T-helper 1 cell treated with Interleukin-12 subunit alpha and Interleukin-12 subunit beta and Interleukin-4 antibody, amounts not matched to agents 30 ng/mL and 1 ng/mL, for 36 hours (primary cell): ENCODE results near the gene NUDT22. TPM values are rescaled to one million over a fixed set of nuclear protein-coding genes. Genes with fewer than 3 reads are reported as not detected.

Source experiments
- intact Hi-C: fragments of 100-400 bp; cut with micrococcal nuclease; formaldehyde crosslinking; loops from one replicate; pipeline ENCODE4 v1.15.1; 2024
- total RNA-seq: library from RNA; stranded (reverse); gene quantifications from 2 replicates; pipeline ENCODE4 v1.2.3, GENCODE V29; 2022

Gene NUDT22
- total RNA-seq, 1 donor from 2014 or later = 81.5 TPM

DNA sequence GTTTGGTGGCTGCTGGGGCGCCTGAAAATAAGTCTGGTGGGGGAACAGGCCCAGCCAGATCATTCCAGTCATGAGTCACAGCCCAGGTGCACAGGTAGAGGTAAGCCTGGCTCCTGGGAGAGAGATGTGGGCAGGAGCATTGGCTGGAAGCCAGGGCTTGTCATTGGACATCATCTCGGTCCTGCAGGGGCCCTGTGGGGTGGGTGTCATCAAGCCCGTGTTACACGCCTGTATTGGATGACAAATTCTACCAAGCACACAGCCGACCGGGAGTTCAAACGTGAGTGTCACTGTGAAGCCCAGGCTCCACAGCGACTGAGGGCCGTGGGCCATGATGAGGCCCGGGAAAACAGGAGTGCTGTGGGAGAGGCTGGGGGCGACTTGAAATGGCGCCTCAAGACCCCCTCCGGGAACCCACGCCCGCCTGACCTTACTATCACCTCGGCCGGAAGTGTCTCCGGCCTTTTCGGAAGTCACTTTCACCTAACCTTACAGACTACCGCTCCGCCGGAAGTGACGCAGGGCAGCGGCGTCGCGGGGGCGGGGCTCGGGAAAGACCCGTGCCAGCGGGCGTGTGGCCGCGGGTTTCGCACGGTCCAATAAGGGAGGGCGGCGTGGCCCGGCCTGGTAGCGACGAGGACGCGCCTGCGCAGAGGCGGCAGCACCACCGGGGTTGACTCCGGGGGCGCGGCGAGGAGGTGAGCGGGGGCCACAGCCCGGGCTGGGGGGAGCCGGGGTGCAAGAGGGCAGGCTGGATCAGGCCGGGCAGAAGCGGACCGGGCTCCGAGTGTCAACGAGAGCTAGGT, 14.6 kb downstream of the NUDT22 start, which contains the start of gene FKBP2:
TSS of gene FKBP2 (plus strand) at position 661 of the 806 bp plus-strand sequence. CDS start 1,293 bp downstream, outside the sequence.
- intact Hi-C loops = loop anchor here (1.0 to 2.0 kb wide), 9 partner anchors 10 to 100 kb away; partner anchors contain the start of genes CCDC88B, DNAJC4, ESRRA and GPR137

GRCh38 chr11:64241241-64241490, 15.1 kb downstream of the NUDT22 start:
- intact Hi-C loops = loop anchor here (1.0 to 2.0 kb wide), 8 partner anchors 11 to 100 kb away; partner anchors contain the start of genes CCDC88B, DNAJC4, ESRRA and GPR137

DNA sequence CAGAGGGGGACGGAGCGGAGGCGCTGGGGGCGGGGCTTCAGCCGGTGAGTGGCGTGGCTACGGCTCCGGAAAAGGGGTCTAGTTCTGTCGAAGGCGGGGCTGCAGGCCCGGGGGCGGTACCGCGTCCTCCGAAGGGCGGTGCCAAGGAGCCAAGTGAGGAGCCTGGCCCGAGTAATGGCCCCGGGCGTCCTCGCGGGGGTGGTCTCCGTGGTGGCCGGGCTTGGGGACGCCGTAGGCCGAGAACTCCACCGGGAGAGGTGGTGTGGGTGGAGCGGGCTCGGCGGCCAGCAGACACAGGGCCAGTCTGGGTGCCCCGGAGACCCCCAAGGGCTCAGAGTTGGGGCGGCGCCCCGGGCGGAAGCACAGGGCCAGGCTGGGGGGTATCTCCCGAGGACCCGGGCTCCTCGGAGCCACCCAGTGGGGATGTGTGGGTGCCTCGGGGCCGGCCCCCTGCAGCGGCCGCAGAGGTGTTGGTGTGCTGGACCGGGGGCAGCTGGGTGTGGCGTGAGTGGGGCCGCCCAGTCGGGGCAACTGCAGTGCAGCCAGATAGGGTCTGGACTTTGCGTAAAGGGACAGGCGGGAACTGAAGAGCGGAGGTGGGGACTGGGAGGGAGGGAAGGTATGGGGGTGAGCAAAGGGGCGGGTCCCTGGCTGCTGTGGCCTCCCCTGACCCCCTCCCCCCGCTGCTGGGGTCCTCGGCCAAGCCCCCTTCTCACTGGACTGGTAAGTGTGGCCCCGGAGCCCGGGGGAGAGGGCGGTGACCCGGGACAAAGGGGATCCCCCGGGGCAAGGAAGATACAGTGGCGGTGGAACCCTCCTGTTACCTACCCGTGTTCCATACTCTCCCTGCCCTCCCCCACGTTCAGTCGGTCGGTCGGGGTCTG, 15.7 kb downstream of the NUDT22 start:
- intact Hi-C loops = loop anchor here (1.0 to 2.0 kb wide), 8 partner anchors 11 to 99 kb away; partner anchors contain the start of genes CCDC88B, DNAJC4, ESRRA and GPR137

DNA sequence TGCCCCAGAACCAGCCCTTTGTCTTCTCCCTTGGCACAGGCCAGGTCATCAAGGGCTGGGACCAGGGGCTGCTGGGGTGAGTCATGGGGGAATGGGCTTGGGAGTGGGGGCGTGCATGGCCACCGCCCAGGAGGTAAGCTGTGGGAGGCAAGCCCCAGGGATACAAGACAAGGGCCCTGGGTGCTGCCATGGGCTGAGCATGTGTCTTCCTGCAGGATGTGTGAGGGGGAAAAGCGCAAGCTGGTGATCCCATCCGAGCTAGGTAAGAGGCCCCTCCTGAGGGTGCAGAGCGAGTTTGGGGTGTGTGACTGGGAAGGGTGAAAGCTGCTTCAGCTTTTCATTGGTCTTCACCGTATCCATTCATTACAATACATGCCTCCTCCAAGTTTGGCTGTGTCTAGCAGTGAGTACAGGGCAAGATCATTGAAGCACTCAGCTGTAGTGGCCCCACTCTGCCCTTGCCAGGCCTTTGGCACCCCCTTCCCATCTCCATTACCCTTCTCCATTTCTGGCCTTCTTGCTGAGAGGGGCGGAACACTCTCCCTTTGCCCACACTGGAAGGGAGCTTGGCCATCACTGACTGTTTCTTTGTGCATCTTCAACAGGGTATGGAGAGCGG, 17.3 kb downstream of the NUDT22 start:
- intact Hi-C loops = no loop called here

GRCh38 chr11:64244107-64244506, 18.0 kb downstream of the NUDT22 start:
- intact Hi-C loops = no loop called here

GRCh38 chr11:64244966-64245365, 18.9 kb downstream of the NUDT22 start:
- intact Hi-C loops = no loop called here

DNA sequence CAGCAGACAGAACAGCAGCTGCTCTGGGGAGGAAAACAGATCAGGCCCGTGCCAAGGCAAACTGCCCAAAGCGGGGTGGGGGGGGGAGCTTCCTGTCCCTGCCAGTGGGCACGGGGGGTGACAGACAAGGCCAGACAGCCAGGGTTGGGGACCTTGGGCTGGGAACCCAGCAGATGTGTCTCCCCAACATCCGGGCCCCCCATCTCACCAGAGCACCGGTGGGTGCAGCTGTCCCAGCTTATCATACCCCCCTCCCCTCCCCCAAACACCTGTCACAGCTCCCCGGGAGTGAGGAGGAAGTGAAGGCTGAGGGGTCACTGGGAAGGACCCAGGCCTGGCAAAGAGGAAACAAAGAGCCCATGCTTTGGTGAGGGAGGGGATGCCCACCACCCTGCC, 19.3 kb downstream of the NUDT22 start:
- intact Hi-C loops = no loop called here

DNA sequence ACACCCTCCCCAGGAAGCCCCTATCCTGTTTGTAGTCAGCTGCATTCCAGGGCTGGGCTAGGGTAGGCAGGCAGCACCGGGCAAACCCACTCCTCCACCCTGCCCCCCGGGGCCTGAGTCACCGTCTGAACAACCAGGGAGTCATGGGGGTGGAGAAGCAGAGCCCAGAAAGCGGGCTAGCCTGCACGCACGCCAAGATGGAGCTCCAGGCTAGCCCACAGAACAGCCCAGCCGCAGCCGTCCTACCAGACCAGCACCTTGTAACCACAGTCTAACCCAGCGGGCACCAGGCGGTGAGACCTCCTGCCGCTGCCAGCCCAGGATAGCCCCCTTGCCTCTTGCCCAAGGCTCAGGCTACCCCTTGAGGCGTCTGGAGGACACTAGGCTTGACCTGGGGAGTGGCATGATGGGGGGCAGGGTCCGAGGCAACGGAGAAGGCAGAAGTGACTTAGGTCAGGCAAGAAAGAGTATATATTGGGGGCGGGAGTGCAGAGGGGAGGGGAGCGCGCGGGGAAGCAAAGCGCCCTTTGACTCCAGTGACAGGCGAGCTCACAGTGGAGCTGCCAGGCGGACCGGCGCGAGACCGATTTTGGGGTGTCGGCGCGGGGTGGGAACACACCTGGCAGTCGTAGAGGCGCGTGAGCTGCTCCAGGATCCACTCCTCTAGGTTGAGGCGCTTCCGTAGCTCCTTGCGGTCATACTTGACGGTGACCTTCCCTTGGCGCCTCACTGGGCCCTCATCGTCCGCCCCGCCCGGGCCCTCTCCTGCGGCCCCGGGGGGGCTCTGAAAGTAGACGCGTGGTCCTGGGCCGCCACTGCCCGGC, 19.9 kb downstream of the NUDT22 start:
- intact Hi-C loops = loop anchor here (1.0 to 2.0 kb wide), 5 partner anchors 16 to 97 kb away; partner anchors contain the start of genes DNAJC4, ESRRA and FERMT3

DNA sequence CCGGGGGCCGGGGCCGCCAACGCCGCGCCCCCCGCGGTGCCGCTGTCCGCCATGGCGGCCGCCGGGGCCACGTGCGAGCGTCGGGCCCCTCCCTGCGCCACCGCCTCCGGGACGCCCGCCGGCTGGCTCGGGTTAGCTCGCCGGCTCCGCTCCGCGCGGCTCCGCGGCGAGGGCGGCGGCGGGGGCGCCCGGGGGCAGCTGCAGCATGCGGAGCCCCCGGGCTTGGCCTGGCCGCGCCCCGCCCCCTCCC, 20.5 kb downstream of the NUDT22 start:
- intact Hi-C loops = loop anchor here (1.0 to 2.0 kb wide), 5 partner anchors 16 to 96 kb away; partner anchors contain the start of genes DNAJC4, ESRRA and FERMT3

GRCh38 chr11:64246871-64247728, 21.0 kb downstream of the NUDT22 start, which contains the start of gene PPP1R14B:
Gene PPP1R14B (minus strand): TSS chr11:64246943. CDS start chr11:64246673, 270 bp downstream.
- intact Hi-C loops = loop anchor here (1.0 to 2.0 kb wide), 6 partner anchors 17 to 96 kb away; partner anchors contain the start of genes BAD, DNAJC4, ESRRA and FERMT3

GRCh38 chr11:64247729-64248531, 21.9 kb downstream of the NUDT22 start:
- intact Hi-C loops = loop anchor here (1.0 to 2.0 kb wide), 2 partner anchors 36 to 95 kb away; partner anchors contain the start of gene BAD

GRCh38 chr11:64248578-64248977, 22.5 kb downstream of the NUDT22 start:
- intact Hi-C loops = no loop called here

- intact Hi-C loops = no loop called here
Observed at GRCh38 chr11:64249038-64249437, 23.0 kb downstream of the NUDT22 start.

DNA sequence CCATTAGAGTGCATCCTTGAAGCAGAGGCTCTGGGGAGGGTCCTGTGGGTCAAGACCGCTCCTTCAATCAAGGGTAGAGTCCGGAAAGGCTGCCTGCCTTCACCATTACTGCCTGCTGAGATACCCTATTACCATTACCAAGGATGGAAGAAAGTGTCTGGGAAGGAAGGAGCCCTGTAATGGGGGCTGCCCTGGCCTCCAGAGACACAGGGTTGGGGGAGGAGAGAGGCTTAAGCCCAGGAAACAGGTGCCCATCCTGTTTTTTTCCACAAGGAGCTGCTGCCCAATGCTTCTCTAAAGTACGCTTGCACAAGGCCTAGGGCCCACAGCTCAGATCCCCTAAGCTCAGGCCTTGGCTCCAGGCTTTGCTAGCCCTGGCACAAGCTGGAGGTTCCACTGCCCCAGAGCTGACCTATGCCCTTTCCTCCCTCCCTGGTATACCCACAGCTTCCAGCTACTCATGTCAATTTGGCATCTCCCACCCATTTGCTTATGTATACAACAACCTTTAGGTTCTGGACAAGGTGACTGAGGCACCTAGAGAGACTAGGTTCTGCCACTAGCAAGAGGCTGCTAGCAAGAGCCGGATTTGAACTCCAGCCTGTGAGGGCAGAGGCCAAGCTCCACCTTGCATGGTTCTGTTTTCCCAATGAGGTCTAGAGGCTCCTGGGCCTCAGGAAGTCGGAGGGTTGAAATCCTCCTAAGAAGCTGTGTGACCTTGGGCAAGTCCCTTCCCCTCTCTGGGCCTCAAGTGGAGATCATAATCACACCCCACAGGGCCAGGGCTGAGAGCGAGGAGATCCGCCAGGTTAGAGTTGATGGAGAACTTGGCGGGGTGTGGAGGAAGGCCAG, 23.7 kb downstream of the NUDT22 start:
- intact Hi-C loops = no loop called here

DNA sequence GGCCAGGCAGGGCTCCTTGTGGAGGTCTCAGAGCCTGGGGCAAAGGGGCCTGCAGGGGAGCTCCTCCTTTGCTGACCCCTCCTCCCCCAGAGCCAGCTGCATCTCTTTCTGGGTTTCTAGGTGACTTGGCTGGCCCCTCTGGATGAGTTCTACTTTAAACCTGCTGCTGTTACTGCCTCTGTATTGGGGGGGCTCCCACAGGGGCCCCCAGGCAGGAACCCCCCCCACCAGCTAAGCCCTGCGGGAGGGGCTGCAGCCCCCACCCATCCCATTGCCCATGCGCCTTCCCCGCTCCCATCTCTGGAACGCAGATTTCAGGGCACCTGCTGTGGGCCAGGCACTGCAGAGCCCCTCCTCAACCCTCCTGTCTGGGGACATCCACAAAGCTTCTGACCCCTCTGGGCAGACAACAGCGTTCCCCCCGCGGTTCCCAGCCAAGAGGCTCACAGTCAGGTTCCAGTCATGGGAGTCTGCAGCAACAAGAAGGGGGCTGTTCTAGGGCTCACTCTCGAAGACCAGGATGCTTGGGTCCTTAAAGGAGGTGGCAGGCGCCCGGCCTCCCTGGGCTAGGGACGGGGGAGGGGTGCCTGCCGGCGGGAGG, 24.4 kb downstream of the NUDT22 start:
- intact Hi-C loops = loop anchor here (1.0 kb wide), 4 partner anchors 19 to 54 kb away; partner anchors contain the start of gene BAD

GRCh38 chr11:64251016-64251752, 25.1 kb downstream of the NUDT22 start, which contains the start of gene PLCB3:
Gene PLCB3 (plus strand): TSS chr11:64251530. CDS start chr11:64251650, 120 bp downstream.
- intact Hi-C loops = loop anchor here (1.0 kb wide), 4 partner anchors 18 to 53 kb away; partner anchors contain the start of gene BAD

DNA sequence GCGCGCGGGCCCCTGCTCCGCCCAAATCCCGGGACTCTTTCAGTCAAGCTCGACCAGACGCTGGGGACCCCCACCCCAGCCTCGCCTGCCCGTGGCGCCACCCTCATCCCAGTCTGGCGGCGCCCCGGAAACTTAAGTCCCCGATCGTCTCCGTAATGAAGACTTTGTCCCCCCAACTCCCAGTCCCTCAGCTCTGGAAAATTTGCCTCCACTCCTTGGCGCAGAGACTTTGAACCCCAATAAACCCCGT, 25.6 kb downstream of the NUDT22 start:
- intact Hi-C loops = loop anchor here (1.0 kb wide), 4 partner anchors 18 to 53 kb away; partner anchors contain the start of gene BAD
